GM23338 (cell line): ENCODE data around the gene ANTXR1. TPM values are rescaled to one million over a fixed set of nuclear protein-coding genes. Genes with fewer than 3 reads are reported as not detected.

Experiments
- ATAC-seq: fragments of 200-7000 bp; cut with Tn5 transposase; 3 replicates; pipeline ENCODE4 v1.9.1; 2020
- DNase-seq: peaks from one replicate; pipeline ENCODE4 v3.0.0-alpha.2; 2015; ENCODE audit warnings: low spot score
- H2AFZ ChIP-seq: fragments of 200-600 bp; sonication (generic); 2 replicates; pipeline ENCODE4 v1.8.0; 2016; ENCODE audit warnings: antibody characterized with exemption, mild to moderate bottlenecking, moderate library complexity
- H3F3A ChIP-seq: fragments of 200-600 bp; sonication (generic); replicated peaks from 2 replicates; pipeline ENCODE4 v1.8.0; 2017; ENCODE audit warnings: antibody characterized with exemption, mixed run types, low read depth
- H3K27ac ChIP-seq: fragments of 200-600 bp; sonication (generic); 2 replicates; pipeline ENCODE4 v1.6.1; 2016; ENCODE audit warnings: low read depth
- H3K27me3 ChIP-seq: fragments of 200-600 bp; sonication (generic); 2 replicates; pipeline ENCODE4 v1.8.0; 2016; ENCODE audit warnings: mild to moderate bottlenecking, mixed run types, moderate library complexity; ENCODE audit not compliant: insufficient read depth
- H3K36me3 ChIP-seq: fragments of 200-600 bp; sonication (generic); 2 replicates; pipeline ENCODE4 v1.8.0; 2016; ENCODE audit warnings: mild to moderate bottlenecking; ENCODE audit not compliant: insufficient read depth
- H3K4me1 ChIP-seq: fragments of 200-600 bp; sonication (generic); 2 replicates; pipeline ENCODE4 v1.8.0; 2016; ENCODE audit warnings: mild to moderate bottlenecking, moderate library complexity; ENCODE audit not compliant: insufficient read depth
- H3K4me2 ChIP-seq: fragments of 200-600 bp; sonication (generic); 2 replicates; pipeline ENCODE4 v1.7.1; 2017; ENCODE audit warnings: mixed run types
- H3K4me3 ChIP-seq: fragments of 200-600 bp; sonication (generic); 2 replicates; pipeline ENCODE4 v1.6.1; 2016; ENCODE audit warnings: mixed run types
- H3K79me2 ChIP-seq: fragments of 200-600 bp; sonication (generic); replicated peaks from 2 replicates; pipeline ENCODE4 v1.8.0; 2017; ENCODE audit warnings: mild to moderate bottlenecking; ENCODE audit not compliant: insufficient read depth
- H3K9me2 ChIP-seq: fragments of 200-600 bp; sonication (generic); 2 replicates; pipeline ENCODE4 v1.8.0; 2017; ENCODE audit not compliant: insufficient read depth
- H4K20me1 ChIP-seq: fragments of 200-600 bp; sonication (generic); replicated peaks from 2 replicates; pipeline ENCODE4 v1.8.0; 2017; ENCODE audit warnings: mild to moderate bottlenecking; ENCODE audit not compliant: insufficient read depth
- H3K27ac Mint-ChIP-seq: 2 replicates; pipeline ENCODE4 v1.8.0; 2020; ENCODE audit warnings: inconsistent platforms, mild to moderate bottlenecking, moderate library complexity, mixed read lengths
- H3K27me3 Mint-ChIP-seq: 3 replicates; pipeline ENCODE4 v1.8.0; 2022; ENCODE audit warnings: low read depth, mild to moderate bottlenecking, moderate library complexity, mixed read lengths, inconsistent platforms; ENCODE audit not compliant: insufficient read depth, poor library complexity
- H3K36me3 Mint-ChIP-seq: 3 replicates; pipeline ENCODE4 v1.8.0; 2021; ENCODE audit warnings: low read depth, mild to moderate bottlenecking, inconsistent platforms, moderate library complexity, mixed read lengths
- H3K4me1 Mint-ChIP-seq: 3 replicates; pipeline ENCODE4 v1.8.0; 2020; ENCODE audit warnings: mild to moderate bottlenecking, inconsistent platforms, mixed read lengths
- H3K4me3 Mint-ChIP-seq: 3 replicates; pipeline ENCODE4 v1.8.0; 2021; ENCODE audit warnings: moderate library complexity, mild to moderate bottlenecking, inconsistent platforms, mixed read lengths
- H3K9me3 Mint-ChIP-seq: 3 replicates; pipeline ENCODE4 v1.8.0; 2020; ENCODE audit warnings: moderate library complexity, mild to moderate bottlenecking, inconsistent platforms, mixed read lengths
- CREB1 ChIP-seq: fragments of 250-450 bp; sonication (Bioruptor Pico); IDR thresholded peaks from 2 replicates; pipeline ENCODE4 v1.5.0; 2020; ENCODE audit warnings: low read depth, mild to moderate bottlenecking, moderate library complexity
- EZH2 ChIP-seq: fragments of 200-600 bp; sonication (generic); IDR thresholded peaks from one replicate; pipeline ENCODE4 v1.8.0; 2017; ENCODE audit warnings: antibody characterized with exemption, mild to moderate bottlenecking, low read depth; ENCODE audit not compliant: unreplicated experiment
- EZH2phosphoT487 ChIP-seq: fragments of 200-600 bp; sonication (generic); IDR thresholded peaks from one replicate; pipeline ENCODE4 v1.8.1; 2018; ENCODE audit warnings: antibody characterized with exemption; ENCODE audit not compliant: unreplicated experiment
- JUNB ChIP-seq: IDR thresholded peaks from one replicate; pipeline ENCODE4 v1.6.1; 2016; ENCODE audit warnings: antibody characterized with exemption; ENCODE audit not compliant: unreplicated experiment
- NANOG ChIP-seq: IDR thresholded peaks from 2 replicates; pipeline ENCODE4 v1.6.1; 2016; ENCODE audit warnings: antibody characterized with exemption, borderline replicate concordance
- POLR2AphosphoS5 ChIP-seq: IDR thresholded peaks from 2 replicates; pipeline ENCODE4 v1.6.1; 2016; ENCODE audit warnings: antibody characterized with exemption, low read depth
- STAT1 ChIP-seq: IDR thresholded peaks from one replicate; pipeline ENCODE4 v1.6.1; 2016; ENCODE audit warnings: antibody characterized with exemption; ENCODE audit not compliant: unreplicated experiment
- ZNF114 ChIP-seq: fragments of 250-450 bp; sonication (Bioruptor Pico); IDR thresholded peaks from 2 replicates; pipeline ENCODE4 v1.5.0; 2020; ENCODE audit warnings: mild to moderate bottlenecking, moderate library complexity
- polyA plus RNA-seq: library from polyadenylated mRNA; unstranded; fragments of >200 nt; fragmentation: Nextera tagmentation; extraction: Ambion mirVana; gene quantifications from 2 replicates; pipeline ENCODE4 v1.2.1, GENCODE V29; 2016
- total RNA-seq: library from RNA; depleted of rRNA; stranded (reverse); fragments of >200 nt; shearing (Covaris generic); gene quantifications from 2 replicates; pipeline ENCODE4 v1.2.3, GENCODE V29; 2014
- TF ChIP-seq, protein P1 (sequence below): fragments of 250-450 bp; sonication (Bioruptor Pico); IDR thresholded peaks from 2 replicates; pipeline ENCODE4 v1.5.0; 2020; ENCODE audit warnings: mild to moderate bottlenecking, moderate library complexity
- TF ChIP-seq, protein P2 (sequence below): IDR thresholded peaks from 2 replicates; pipeline ENCODE4 v1.6.1; 2016; ENCODE audit warnings: antibody characterized with exemption
- TF ChIP-seq, protein P3 (sequence below): IDR thresholded peaks from one replicate; pipeline ENCODE4 v1.6.1; 2018; ENCODE audit warnings: antibody characterized with exemption; ENCODE audit not compliant: unreplicated experiment
- TF ChIP-seq, protein P4 (sequence below), 2 experiments: fragments of 200-600 bp in 1 of 2; sonication (generic) in 1 of 2; conservative IDR thresholded peaks; 2 replicates each; pipeline versions ENCODE4 v1.5.1 to v1.6.1; 2016 to 2017; ENCODE audit warnings: antibody characterized with exemption in 2 of 2, low read depth in 2 of 2, mild to moderate bottlenecking in 2 of 2, moderate library complexity in 1 of 2

Gene ANTXR1
- total and polyA plus RNA-seq, 2 experiments from 2014 or later: 16.1 to 23.1 TPM

DNA sequence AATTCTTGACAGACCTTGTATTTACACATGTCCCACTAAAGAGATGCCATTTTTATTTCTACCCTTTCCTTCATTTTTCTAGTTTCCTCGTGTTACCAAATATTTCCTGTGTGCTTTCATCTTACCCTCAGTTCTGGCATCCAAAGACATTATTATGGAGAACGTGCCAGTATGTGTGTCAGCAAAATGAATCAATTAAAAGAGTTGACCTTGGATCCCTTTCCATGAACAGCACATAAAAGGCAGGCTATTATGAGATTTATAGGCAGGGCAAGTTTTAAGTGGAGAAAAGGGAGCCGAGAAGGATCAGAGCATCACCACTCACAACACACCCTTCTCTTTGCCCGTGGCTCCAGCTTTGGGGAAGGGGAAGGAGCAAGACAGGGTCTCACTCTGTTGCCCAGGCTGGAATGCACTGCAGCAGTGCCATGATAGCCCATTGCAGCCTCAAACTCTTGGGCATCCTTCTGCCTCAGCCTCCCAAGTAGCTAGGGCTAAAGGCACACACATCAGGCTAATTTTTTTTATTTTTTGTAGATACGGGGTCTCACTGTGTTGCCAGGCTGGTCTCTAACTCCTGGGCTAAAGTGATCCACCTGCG is 224.2 kb downstream of the ANTXR1 start (continued):
- TF ChIP-seq, protein P1, sequence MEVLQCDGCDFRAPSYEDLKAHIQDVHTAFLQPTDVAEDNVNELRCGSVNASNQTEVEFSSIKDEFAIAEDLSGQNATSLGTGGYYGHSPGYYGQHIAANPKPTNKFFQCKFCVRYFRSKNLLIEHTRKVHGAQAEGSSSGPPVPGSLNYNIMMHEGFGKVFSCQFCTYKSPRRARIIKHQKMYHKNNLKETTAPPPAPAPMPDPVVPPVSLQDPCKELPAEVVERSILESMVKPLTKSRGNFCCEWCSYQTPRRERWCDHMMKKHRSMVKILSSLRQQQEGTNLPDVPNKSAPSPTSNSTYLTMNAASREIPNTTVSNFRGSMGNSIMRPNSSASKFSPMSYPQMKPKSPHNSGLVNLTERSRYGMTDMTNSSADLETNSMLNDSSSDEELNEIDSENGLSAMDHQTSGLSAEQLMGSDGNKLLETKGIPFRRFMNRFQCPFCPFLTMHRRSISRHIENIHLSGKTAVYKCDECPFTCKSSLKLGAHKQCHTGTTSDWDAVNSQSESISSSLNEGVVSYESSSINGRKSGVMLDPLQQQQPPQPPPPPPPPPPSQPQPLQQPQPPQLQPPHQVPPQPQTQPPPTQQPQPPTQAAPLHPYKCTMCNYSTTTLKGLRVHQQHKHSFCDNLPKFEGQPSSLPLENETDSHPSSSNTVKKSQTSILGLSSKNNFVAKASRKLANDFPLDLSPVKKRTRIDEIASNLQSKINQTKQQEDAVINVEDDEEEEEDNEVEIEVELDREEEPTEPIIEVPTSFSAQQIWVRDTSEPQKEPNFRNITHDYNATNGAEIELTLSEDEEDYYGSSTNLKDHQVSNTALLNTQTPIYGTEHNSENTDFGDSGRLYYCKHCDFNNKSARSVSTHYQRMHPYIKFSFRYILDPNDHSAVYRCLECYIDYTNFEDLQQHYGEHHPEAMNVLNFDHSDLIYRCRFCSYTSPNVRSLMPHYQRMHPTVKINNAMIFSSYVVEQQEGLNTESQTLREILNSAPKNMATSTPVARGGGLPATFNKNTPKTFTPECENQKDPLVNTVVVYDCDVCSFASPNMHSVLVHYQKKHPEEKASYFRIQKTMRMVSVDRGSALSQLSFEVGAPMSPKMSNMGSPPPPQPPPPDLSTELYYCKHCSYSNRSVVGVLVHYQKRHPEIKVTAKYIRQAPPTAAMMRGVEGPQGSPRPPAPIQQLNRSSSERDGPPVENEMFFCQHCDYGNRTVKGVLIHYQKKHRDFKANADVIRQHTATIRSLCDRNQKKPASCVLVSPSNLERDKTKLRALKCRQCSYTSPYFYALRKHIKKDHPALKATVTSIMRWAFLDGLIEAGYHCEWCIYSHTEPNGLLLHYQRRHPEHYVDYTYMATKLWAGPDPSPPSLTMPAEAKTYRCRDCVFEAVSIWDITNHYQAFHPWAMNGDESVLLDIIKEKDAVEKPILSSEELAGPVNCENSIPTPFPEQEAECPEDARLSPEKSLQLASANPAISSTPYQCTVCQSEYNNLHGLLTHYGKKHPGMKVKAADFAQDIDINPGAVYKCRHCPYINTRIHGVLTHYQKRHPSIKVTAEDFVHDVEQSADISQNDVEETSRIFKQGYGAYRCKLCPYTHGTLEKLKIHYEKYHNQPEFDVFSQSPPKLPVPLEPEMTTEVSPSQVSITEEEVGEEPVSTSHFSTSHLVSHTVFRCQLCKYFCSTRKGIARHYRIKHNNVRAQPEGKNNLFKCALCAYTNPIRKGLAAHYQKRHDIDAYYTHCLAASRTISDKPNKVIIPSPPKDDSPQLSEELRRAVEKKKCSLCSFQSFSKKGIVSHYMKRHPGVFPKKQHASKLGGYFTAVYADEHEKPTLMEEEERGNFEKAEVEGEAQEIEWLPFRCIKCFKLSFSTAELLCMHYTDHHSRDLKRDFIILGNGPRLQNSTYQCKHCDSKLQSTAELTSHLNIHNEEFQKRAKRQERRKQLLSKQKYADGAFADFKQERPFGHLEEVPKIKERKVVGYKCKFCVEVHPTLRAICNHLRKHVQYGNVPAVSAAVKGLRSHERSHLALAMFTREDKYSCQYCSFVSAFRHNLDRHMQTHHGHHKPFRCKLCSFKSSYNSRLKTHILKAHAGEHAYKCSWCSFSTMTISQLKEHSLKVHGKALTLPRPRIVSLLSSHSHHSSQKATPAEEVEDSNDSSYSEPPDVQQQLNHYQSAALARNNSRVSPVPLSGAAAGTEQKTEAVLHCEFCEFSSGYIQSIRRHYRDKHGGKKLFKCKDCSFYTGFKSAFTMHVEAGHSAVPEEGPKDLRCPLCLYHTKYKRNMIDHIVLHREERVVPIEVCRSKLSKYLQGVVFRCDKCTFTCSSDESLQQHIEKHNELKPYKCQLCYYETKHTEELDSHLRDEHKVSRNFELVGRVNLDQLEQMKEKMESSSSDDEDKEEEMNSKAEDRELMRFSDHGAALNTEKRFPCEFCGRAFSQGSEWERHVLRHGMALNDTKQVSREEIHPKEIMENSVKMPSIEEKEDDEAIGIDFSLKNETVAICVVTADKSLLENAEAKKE (CRISPR knock-in tag): no peak
- TF ChIP-seq ZNF114 (no peak), EZH2 (no peak), POLR2AphosphoS5 (no peak), CREB1 (CRISPR knock-in tag) (no peak)

DNA sequence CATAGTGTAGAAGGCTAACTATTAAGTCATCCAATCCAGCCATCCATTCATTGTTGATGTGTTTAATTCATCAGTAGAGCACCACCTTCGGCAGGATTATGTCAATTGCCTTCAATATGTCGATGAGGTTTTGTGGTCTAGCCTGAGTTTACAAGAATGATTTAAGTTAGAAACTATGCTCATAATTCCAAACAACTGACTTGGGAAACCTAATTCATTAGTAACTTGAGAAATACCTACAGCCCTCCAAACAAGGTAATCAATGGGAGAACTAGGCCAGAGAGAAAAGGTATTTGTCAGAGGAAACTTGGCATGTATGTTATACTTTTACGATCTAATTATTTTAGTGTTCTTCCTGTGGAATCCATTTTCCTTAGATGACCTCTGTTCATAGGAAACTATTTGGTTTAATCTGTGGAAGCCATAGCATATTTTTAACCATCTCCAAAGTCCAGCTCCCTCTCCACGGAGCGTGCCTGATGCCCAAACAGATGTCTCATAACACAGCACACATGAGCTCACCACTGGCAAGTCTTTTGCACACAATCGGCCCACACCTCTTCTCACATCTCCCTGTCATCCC is 225.6 kb downstream of the ANTXR1 start:
- Mint-ChIP-seq H3K4me3 (no peak overlapping the region), H3K4me1 (peaks cover 5% of the 10 kb centered on the region), H3K27me3 (no peaks in the 10 kb centered on the region), H3K27ac (no peak overlapping the region), H3K9me3 (no peaks in the 10 kb centered on the region), H3K36me3 (no peaks in the 10 kb centered on the region)
- Histone ChIP-seq H3K79me2 (no peaks in the 10 kb centered on the region), H3K27me3 (no peaks in the 10 kb centered on the region), H2AFZ (no peak overlapping the region), H3K4me3 (no peak overlapping the region), H3K9me2 (no peaks in the 10 kb centered on the region), H3K36me3 (no peaks in the 10 kb centered on the region; the same call in 1 of the 2 replicates), H3K27ac (no peak overlapping the region), H3K4me1 (no peaks in the 10 kb centered on the region), H4K20me1 (no peaks in the 10 kb centered on the region), H3F3A (no peaks in the 10 kb centered on the region), H3K4me2 (no peak overlapping the region)
- DNase-seq (no peak), ATAC-seq (no peak)
- TF ChIP-seq, protein P2, sequence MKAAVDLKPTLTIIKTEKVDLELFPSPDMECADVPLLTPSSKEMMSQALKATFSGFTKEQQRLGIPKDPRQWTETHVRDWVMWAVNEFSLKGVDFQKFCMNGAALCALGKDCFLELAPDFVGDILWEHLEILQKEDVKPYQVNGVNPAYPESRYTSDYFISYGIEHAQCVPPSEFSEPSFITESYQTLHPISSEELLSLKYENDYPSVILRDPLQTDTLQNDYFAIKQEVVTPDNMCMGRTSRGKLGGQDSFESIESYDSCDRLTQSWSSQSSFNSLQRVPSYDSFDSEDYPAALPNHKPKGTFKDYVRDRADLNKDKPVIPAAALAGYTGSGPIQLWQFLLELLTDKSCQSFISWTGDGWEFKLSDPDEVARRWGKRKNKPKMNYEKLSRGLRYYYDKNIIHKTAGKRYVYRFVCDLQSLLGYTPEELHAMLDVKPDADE: no peak
- no peak for TF ChIP-seq POLR2AphosphoS5
- TF ChIP-seq, protein P3, sequence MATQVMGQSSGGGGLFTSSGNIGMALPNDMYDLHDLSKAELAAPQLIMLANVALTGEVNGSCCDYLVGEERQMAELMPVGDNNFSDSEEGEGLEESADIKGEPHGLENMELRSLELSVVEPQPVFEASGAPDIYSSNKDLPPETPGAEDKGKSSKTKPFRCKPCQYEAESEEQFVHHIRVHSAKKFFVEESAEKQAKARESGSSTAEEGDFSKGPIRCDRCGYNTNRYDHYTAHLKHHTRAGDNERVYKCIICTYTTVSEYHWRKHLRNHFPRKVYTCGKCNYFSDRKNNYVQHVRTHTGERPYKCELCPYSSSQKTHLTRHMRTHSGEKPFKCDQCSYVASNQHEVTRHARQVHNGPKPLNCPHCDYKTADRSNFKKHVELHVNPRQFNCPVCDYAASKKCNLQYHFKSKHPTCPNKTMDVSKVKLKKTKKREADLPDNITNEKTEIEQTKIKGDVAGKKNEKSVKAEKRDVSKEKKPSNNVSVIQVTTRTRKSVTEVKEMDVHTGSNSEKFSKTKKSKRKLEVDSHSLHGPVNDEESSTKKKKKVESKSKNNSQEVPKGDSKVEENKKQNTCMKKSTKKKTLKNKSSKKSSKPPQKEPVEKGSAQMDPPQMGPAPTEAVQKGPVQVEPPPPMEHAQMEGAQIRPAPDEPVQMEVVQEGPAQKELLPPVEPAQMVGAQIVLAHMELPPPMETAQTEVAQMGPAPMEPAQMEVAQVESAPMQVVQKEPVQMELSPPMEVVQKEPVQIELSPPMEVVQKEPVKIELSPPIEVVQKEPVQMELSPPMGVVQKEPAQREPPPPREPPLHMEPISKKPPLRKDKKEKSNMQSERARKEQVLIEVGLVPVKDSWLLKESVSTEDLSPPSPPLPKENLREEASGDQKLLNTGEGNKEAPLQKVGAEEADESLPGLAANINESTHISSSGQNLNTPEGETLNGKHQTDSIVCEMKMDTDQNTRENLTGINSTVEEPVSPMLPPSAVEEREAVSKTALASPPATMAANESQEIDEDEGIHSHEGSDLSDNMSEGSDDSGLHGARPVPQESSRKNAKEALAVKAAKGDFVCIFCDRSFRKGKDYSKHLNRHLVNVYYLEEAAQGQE: no peak
- no peak for TF ChIP-seq EZH2phosphoT487
- no peak for TF ChIP-seq NANOG
- TF ChIP-seq, protein P4, sequence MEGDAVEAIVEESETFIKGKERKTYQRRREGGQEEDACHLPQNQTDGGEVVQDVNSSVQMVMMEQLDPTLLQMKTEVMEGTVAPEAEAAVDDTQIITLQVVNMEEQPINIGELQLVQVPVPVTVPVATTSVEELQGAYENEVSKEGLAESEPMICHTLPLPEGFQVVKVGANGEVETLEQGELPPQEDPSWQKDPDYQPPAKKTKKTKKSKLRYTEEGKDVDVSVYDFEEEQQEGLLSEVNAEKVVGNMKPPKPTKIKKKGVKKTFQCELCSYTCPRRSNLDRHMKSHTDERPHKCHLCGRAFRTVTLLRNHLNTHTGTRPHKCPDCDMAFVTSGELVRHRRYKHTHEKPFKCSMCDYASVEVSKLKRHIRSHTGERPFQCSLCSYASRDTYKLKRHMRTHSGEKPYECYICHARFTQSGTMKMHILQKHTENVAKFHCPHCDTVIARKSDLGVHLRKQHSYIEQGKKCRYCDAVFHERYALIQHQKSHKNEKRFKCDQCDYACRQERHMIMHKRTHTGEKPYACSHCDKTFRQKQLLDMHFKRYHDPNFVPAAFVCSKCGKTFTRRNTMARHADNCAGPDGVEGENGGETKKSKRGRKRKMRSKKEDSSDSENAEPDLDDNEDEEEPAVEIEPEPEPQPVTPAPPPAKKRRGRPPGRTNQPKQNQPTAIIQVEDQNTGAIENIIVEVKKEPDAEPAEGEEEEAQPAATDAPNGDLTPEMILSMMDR (conservative IDR thresholded peaks at IDR 0.05; ENCODE audit: low read depth in 2 of 2): no peak
- TF ChIP-seq JUNB: no peak
- TF ChIP-seq EZH2: no peak
- TF ChIP-seq ZNF114: no peak
- TF ChIP-seq STAT1: no peak
